Type B pancreatic cell (in vitro differentiated cells): Measurements from ENCODE around the gene HOXA9. TPM values are rescaled to one million over a fixed set of nuclear protein-coding genes. Genes with fewer than 3 reads are reported as not detected.

Source experiments
- DNase-seq: peaks from one replicate; pipeline ENCODE4 v3.0.0; 2021; ENCODE audit warnings: mixed read lengths; ENCODE audit not compliant: unreplicated experiment; ENCODE audit errors: extremely low spot score
- H3K27ac Mint-ChIP-seq: 2 replicates; pipeline ENCODE4 v1.8.0; 2021; ENCODE audit warnings: mild to moderate bottlenecking, mixed read lengths
- H3K27me3 Mint-ChIP-seq: 2 replicates; pipeline ENCODE4 v1.8.0; 2021; ENCODE audit warnings: mixed read lengths
- H3K36me3 Mint-ChIP-seq: 2 replicates; pipeline ENCODE4 v1.8.0; 2021; ENCODE audit warnings: mixed read lengths
- H3K4me1 Mint-ChIP-seq: one replicate; pipeline ENCODE4 v1.8.0; 2021; ENCODE audit warnings: mixed read lengths; ENCODE audit not compliant: unreplicated experiment
- H3K4me3 Mint-ChIP-seq: 2 replicates; pipeline ENCODE4 v1.8.0; 2021; ENCODE audit warnings: mild to moderate bottlenecking, mixed read lengths
- H3K9me3 Mint-ChIP-seq: 2 replicates; pipeline ENCODE4 v1.8.0; 2021; ENCODE audit warnings: mixed read lengths
- CTCF ChIP-seq: fragments of 200-600 bp; sonication (generic); conservative IDR thresholded peaks from 2 replicates; pipeline ENCODE4 v1.5.0; 2021; ENCODE audit warnings: antibody characterized with exemption, mild to moderate bottlenecking
- total RNA-seq: library from RNA; stranded (reverse); gene quantifications from 2 replicates; pipeline ENCODE4 v1.2.1, GENCODE V29; 2021; ENCODE audit warnings: low replicate concordance

HOXA9 gene
- total RNA-seq, 1 donor from 2014 or later = 4.1 TPM

- no peaks in the 10 kb centered on the region for H3K9me3 Mint-ChIP-seq
Measured at GRCh38 chr7:27124096-27124901, 41.0 kb downstream of the HOXA9 start.

GRCh38 chr7:27123477-27124053 is 41.8 kb downstream of the HOXA9 start:
- H3K36me3 Mint-ChIP-seq = peaks cover 44% of the 10 kb centered on the region
- peaks cover 38% of the 10 kb centered on the region for H3K27me3 Mint-ChIP-seq
- peak overlapping the region; percentile 99 for H3K27ac Mint-ChIP-seq
- peaks cover 70% of the 10 kb centered on the region for H3K4me1 Mint-ChIP-seq
- H3K4me3 Mint-ChIP-seq = peak overlapping the region; percentile 91
- no peak for TF ChIP-seq CTCF
- peak; percentile 69 for DNase-seq
- no peaks in the 10 kb centered on the region for H3K9me3 Mint-ChIP-seq

More at GRCh38 chr7:27124096-27124901, 41.0 kb downstream of the HOXA9 start:
- Mint-ChIP-seq H3K36me3 (peaks cover 46% of the 10 kb centered on the region), H3K4me3 (peak overlapping the region; percentile 91), H3K27ac (peak overlapping the region; percentile 99), H3K4me1 (peaks cover 71% of the 10 kb centered on the region), H3K27me3 (peaks cover 40% of the 10 kb centered on the region)
- TF ChIP-seq CTCF = no peak
- DNase-seq = peak; percentile 85

- peak overlapping the region; percentile 99 for H3K27ac Mint-ChIP-seq
- H3K4me1 Mint-ChIP-seq = peaks cover 68% of the 10 kb centered on the region
- no peak for DNase-seq
- peak overlapping the region; percentile 91 for H3K4me3 Mint-ChIP-seq
- no peaks in the 10 kb centered on the region for H3K9me3 Mint-ChIP-seq
- H3K27me3 Mint-ChIP-seq = peaks cover 36% of the 10 kb centered on the region
- H3K36me3 Mint-ChIP-seq = peaks cover 44% of the 10 kb centered on the region
- TF ChIP-seq CTCF = no peak
Measured at GRCh38 chr7:27123007-27123476, 42.3 kb downstream of the HOXA9 start.

GRCh38 chr7:27122077-27122910 is 43.0 kb downstream of the HOXA9 start:
- H3K4me3 Mint-ChIP-seq = peak overlapping the region; percentile 91
- no peaks in the 10 kb centered on the region for H3K9me3 Mint-ChIP-seq

More at GRCh38 chr7:27122077-27122910, 43.0 kb downstream of the HOXA9 start:
- DNase-seq = no peak
- H3K4me1 Mint-ChIP-seq = peaks cover 61% of the 10 kb centered on the region
- peaks cover 38% of the 10 kb centered on the region for H3K27me3 Mint-ChIP-seq
- no peak for TF ChIP-seq CTCF
- peak overlapping the region; percentile 99 for H3K27ac Mint-ChIP-seq
- peaks cover 45% of the 10 kb centered on the region for H3K36me3 Mint-ChIP-seq
